ENCODE data around the gene RALBP1.
"Not testable (repeated sequence)": the region's sequence is repeated elsewhere in the genome, so short reads cannot be mapped to it uniquely, and the experiment has no call there.

The RALBP1 gene

DNA sequence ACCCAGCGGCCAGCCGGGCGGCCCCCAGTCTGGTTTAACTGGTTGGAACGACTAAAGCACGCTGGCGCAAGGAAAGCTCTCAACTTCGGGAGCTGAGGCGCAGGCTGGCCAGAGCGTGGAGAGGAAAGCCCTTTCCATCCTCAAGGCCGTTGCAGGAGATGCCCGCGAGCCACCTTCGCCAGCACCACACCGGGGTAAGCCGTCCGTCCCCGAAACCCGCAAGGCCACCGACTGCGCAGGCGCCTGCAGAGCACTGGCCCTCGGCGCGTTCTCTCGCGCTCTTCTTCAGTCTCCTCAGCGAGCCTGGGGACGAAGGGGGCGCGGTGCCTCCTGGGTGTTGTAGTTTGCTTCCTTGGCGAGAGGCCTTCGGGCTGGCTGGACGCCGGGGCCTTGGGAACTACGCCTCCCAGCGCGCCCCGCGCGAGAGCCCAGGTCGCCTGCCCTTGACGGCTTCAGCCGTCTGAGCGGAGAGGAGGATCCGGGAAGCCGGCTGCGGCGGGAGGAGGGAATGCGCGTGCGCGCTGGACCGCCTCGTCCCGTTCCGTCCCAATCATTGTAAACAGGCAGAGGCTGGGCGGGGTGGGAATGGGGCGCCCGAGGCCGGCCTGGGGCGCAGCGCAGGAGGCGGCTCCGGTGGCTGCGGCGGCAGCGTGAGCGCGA is at the start of gene RALBP1:
Gene RALBP1 (plus strand): TSS at position 531 of the 660 bp plus-strand sequence. CDS start 37,533 bp downstream, outside the sequence.
- H3K9me3 Mint-ChIP-seq, result peaks cover under 1% of the 10 kb centered on the region
- peak within 1 kb of the TSS; percentile 95 to 97 (median 97) for H3K4me3 Mint-ChIP-seq
- H3K27me3 Mint-ChIP-seq (ENCODE audit: low read depth), result peaks cover 4% of the 10 kb centered on the region
- peaks cover 14% of the 10 kb centered on the region for H3K36me3 Mint-ChIP-seq (ENCODE audit: low read depth)
- TF ChIP-seq, protein P1, sequence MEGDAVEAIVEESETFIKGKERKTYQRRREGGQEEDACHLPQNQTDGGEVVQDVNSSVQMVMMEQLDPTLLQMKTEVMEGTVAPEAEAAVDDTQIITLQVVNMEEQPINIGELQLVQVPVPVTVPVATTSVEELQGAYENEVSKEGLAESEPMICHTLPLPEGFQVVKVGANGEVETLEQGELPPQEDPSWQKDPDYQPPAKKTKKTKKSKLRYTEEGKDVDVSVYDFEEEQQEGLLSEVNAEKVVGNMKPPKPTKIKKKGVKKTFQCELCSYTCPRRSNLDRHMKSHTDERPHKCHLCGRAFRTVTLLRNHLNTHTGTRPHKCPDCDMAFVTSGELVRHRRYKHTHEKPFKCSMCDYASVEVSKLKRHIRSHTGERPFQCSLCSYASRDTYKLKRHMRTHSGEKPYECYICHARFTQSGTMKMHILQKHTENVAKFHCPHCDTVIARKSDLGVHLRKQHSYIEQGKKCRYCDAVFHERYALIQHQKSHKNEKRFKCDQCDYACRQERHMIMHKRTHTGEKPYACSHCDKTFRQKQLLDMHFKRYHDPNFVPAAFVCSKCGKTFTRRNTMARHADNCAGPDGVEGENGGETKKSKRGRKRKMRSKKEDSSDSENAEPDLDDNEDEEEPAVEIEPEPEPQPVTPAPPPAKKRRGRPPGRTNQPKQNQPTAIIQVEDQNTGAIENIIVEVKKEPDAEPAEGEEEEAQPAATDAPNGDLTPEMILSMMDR (IDR thresholded peaks at IDR 0.05; ENCODE audit: unreplicated experiment in 3 of 3), result peak in 1 of 3 experiments; percentile 32
- H3K27ac Mint-ChIP-seq, result peak within 1 kb of the TSS; percentile 94 to 99 (median 97)
- H3K4me1 Mint-ChIP-seq, result peaks cover 25% of the 10 kb centered on the region

DNA sequence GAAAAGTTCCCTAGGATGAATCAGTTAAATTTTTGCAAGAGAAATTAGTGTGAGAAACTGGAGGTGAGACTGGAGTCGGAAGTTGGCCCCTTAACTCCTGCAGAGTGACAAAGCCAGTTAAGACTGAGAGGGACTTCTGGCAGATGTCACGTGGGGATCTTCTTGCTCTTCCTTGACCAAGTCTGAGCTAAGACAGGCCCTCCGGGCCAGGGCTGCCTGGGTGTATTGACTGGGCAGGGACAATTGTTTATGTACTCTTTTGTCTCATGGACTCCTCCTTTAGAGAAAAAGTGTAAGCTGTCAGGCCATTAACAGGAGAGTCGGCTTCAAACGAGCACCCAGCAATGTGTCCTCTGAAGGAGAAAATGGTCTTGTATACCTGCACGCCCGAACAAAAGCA is 48.6 kb upstream of the RALBP1 start:
- Mint-ChIP-seq H3K27ac (peak overlapping the region in 1 of 3 experiments; percentile 36), H3K27me3 (ENCODE audit: low read depth) (no peaks in the 10 kb centered on the region), H3K4me3 (no peak overlapping the region), H3K9me3 (peaks cover 3% of the 10 kb centered on the region), H3K36me3 (ENCODE audit: low read depth) (no peaks in the 10 kb centered on the region), H3K4me1 (peaks cover 9% of the 10 kb centered on the region)
- TF ChIP-seq, protein P1 (IDR thresholded peaks at IDR 0.05; ENCODE audit: unreplicated experiment in 3 of 3), result no peak

DNA sequence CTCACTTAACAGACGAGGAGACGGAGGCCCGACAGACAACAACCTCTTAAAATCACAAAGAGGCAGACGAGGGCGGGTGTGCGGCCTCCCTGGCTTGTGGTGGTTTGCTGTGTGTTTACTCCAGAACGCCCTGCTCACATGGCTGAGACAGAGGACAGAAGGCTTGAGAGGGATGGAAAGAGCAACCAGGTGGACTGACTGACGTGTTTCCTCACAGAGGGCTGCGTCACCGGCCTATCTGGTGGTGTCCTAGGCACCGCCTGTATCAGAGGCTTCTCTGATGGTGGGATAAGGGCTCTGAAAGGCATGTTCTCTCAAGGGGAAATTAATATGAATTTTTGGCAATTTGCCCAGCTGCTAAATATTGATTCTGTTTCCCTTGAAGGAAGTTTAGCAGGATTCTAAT is 47.0 kb upstream of the RALBP1 start:
- Mint-ChIP-seq H3K9me3 (peaks cover 4% of the 10 kb centered on the region), H3K4me3 (no peak overlapping the region), H3K27me3 (ENCODE audit: low read depth) (no peaks in the 10 kb centered on the region), H3K4me1 (peaks cover 12% of the 10 kb centered on the region), H3K36me3 (ENCODE audit: low read depth) (no peaks in the 10 kb centered on the region), H3K27ac (no peak overlapping the region)
- TF ChIP-seq, protein P1 (IDR thresholded peaks at IDR 0.05; ENCODE audit: unreplicated experiment in 3 of 3), result no peak

DNA sequence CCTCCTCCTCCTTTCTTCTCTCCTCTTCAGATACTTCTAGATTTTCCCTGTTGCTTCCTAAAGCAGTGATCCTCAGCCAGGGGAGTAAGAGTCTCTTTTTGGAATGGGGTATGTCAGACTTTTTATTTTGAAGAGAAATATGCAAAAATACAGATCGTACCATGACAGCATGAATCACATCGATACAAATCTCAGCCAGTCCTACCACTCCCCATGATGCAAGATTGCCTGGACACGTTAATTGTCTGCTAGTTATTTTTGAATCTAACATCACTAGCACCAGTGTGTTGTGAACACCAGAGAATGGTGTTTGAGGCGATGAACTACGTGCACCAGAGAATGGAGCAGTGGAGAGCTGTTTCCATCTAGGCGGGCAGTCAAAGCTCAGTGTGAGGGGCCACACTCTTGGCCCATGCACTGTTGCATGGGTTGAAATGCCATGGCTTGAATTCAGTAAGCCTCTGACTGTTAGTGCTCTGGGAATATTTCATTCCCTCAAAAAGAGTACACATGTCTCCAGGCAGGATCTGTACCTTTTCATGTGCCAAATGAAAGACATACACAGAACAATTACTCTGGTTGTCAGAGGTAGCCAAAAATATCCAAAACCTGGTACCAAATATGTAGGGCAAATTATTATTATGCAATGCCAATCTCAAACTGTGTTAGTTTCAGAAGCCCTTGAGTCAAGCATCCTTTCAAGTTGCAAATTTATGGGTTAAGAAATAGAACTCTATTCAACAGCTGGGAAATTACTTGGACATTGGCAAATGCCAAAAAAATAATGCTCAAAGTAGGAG is 46.3 kb upstream of the RALBP1 start:
- TF ChIP-seq, protein P1 (IDR thresholded peaks at IDR 0.05; ENCODE audit: unreplicated experiment in 3 of 3), result no peak
- peaks cover 19% of the 10 kb centered on the region for H3K4me1 Mint-ChIP-seq
- H3K27ac Mint-ChIP-seq, result no peak overlapping the region
- no peaks in the 10 kb centered on the region for H3K36me3 Mint-ChIP-seq (ENCODE audit: low read depth)
- H3K27me3 Mint-ChIP-seq (ENCODE audit: low read depth), result no peaks in the 10 kb centered on the region
- H3K9me3 Mint-ChIP-seq, result peaks cover 6% of the 10 kb centered on the region
- no peak overlapping the region for H3K4me3 Mint-ChIP-seq

DNA sequence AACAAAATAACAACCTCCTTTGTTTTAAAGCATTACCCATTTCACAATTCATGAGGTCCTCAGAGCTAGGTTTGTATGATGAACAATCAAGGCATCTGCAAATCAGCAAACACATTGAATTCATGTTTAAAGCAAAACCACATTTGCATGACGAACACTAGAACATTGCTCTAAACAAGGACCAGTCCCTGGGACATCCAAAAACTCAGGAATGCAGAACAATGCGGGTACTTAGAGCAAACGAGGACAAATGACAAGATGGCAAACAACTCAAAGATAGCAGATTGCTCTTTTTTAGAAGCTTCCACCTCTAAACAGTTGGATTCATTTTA is 45.7 kb upstream of the RALBP1 start:
- Mint-ChIP-seq H3K27me3 (ENCODE audit: low read depth) (no peaks in the 10 kb centered on the region), H3K4me1 (peaks cover 23% of the 10 kb centered on the region), H3K27ac (no peak overlapping the region), H3K36me3 (ENCODE audit: low read depth) (no peaks in the 10 kb centered on the region), H3K9me3 (peaks cover 6% of the 10 kb centered on the region), H3K4me3 (no peak overlapping the region)
- TF ChIP-seq, protein P1 (IDR thresholded peaks at IDR 0.05; ENCODE audit: unreplicated experiment in 3 of 3), result no peak

DNA sequence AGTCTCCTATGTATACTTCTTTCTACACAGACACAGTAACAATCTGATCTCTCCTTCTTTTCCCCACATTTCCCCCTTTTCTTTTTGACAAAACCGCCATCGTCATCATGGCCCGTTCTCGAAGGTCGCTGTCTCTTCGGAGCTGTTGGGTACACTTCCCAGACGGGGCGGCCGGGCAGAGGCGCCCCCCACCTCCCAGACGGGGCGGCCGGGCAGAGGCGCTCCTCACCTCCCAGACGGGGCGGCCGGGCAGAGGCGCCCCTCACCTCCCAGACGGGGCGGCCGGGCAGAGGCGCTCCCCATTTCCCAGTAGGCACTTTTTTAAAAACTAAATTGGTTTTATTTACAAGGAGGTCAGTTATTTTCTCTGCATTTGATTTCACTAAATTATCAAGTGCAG is 45.0 kb upstream of the RALBP1 start:
- not testable (repeated sequence) for H3K4me3 Mint-ChIP-seq; H3K36me3 Mint-ChIP-seq (ENCODE audit: low read depth); H3K27me3 Mint-ChIP-seq (ENCODE audit: low read depth); H3K27ac Mint-ChIP-seq; H3K9me3 Mint-ChIP-seq
- peaks cover 27% of the 10 kb centered on the region for H3K4me1 Mint-ChIP-seq

Data from nephron (organoid).